Testis (tissue), 2 donors: Measurements from ENCODE around the gene FSTL4.

Experiments
- CTCF ChIP-seq, 3 experiments: fragments of 450-650 bp in 2 of 3; fragments of 200-600 bp in 1 of 3; sonication (generic) in 1 of 3; IDR thresholded peaks; one replicate each; pipeline ENCODE4 v1.5.1; 2016 to 2019; ENCODE audit warnings: antibody characterized with exemption in 3 of 3, mild to moderate bottlenecking in 2 of 3, moderate library complexity in 1 of 3
- POLR2A ChIP-seq: fragments of 450-650 bp; IDR thresholded peaks from one replicate; pipeline ENCODE4 v1.6.1; 2017; ENCODE audit warnings: antibody characterized with exemption, mild to moderate bottlenecking, moderate library complexity

GRCh38 chr5:133233616-133234015 is 378.7 kb downstream of the FSTL4 start:
- TF ChIP-seq CTCF (IDR thresholded peaks at IDR 0.05) (no peak), POLR2A (no peak)
